ENCODE data around the gene MGAT4A. TPM values are rescaled to one million over a fixed set of nuclear protein-coding genes. Genes with fewer than 3 reads are reported as not detected.

Gene MGAT4A
- total and polyA plus RNA-seq, 2 of the 8 experiments (the other 6 are each of a cell fraction or from before 2014, with no cell fraction given) = 1.4 to 7.7 TPM

- Histone ChIP-seq H4K20me1 (replicated peaks in 1 of 2; ENCODE audit: control insufficient read depth in 1 of 2, insufficient read depth in 2 of 2, low read length in 2 of 2) (no peaks in the 10 kb centered on the region), H3K36me3 (ENCODE audit: control insufficient read depth in 2 of 4, insufficient read depth in 4 of 4, low read length in 3 of 4) (no peaks in the 10 kb centered on the region), H3K4me2 (ENCODE audit: insufficient read depth in 1 of 2, low read depth in 2 of 2, low read length in 2 of 2) (no peak overlapping the region), H2BK12ac (ENCODE audit: low read depth, low read length) (no peak overlapping the region), H3K14ac (ENCODE audit: insufficient read length) (no peak overlapping the region), H3K79me1 (ENCODE audit: low read depth, low read length) (no peaks in the 10 kb centered on the region), H4K91ac (replicated peaks; ENCODE audit: insufficient read length, low read length) (no peak overlapping the region), H3K18ac (ENCODE audit: extremely low read depth, low read length) (no peak overlapping the region), H3K27ac (ENCODE audit: low read depth, low read length) (no peak overlapping the region), H3K4me1 (replicated peaks in 1 of 4; ENCODE audit: control insufficient read depth in 3 of 4, insufficient read depth in 4 of 4, low read length in 3 of 4) (peaks cover 0 to 5% (median under 1%) of the 10 kb centered on the region in 4 experiments; a peak in 3 of 7 replicates), H2BK15ac (ENCODE audit: low read length) (no peak overlapping the region), H4K5ac (ENCODE audit: insufficient read length, low read depth, low read length) (no peak overlapping the region), H3K56ac (replicated peaks; ENCODE audit: insufficient read length, low read depth, low read length) (no peak overlapping the region), H3K23ac (ENCODE audit: insufficient read length) (no peak overlapping the region), H2BK20ac (ENCODE audit: low read length) (no peak overlapping the region), H3K23me2 (ENCODE audit: low read depth, low read length) (peaks cover 4% of the 10 kb centered on the region; the same call in 1 of the 2 replicates), H3K4me3 (ENCODE audit: extremely low read depth in 1 of 4, insufficient read depth in 2 of 4, low read depth in 3 of 4, low read length in 4 of 4) (no peak overlapping the region), H2BK5ac (ENCODE audit: low read depth, low read length) (no peak overlapping the region), H4K8ac (ENCODE audit: extremely low read depth, insufficient read depth, low read length) (no peak overlapping the region), H3K9me3 (ENCODE audit: insufficient read depth in 2 of 2, low read depth in 1 of 2, low read length in 1 of 2) (peaks cover 0 to 2% of the 10 kb centered on the region in 2 experiments; a peak in 1 of 4 replicates), H3K9ac (replicated peaks in 1 of 4; ENCODE audit: extremely low read depth in 1 of 4, low read depth in 3 of 4, low read length in 3 of 4) (no peak overlapping the region), H3K79me2 (ENCODE audit: control insufficient read depth in 1 of 2, insufficient read depth in 2 of 2, low read length in 2 of 2) (no peaks in the 10 kb centered on the region), H3K27me3 (replicated peaks in 1 of 4; ENCODE audit: control insufficient read depth in 3 of 4, extremely low read depth in 1 of 4, insufficient read depth in 3 of 4, low read length in 3 of 4) (peaks cover 2 to 27% (median 23%) of the 10 kb centered on the region in 4 experiments), H2AFZ (ENCODE audit: low read length) (no peak overlapping the region), H3K4ac (replicated peaks; ENCODE audit: insufficient read length, low read depth, low read length) (no peak overlapping the region), H2BK120ac (replicated peaks; ENCODE audit: low read depth, low read length) (no peak overlapping the region), H2AK5ac (ENCODE audit: low read depth, low read length) (no peak overlapping the region)
- POLR2A ChIA-PET (ENCODE audit: partially characterized antibody) = no interaction called here
- TF ChIP-seq JUND (IDR thresholded peaks at IDR 0.05; ENCODE audit: low read length) (no peak), SIN3A (conservative IDR thresholded peaks at IDR 0.05 in 1 of 2, IDR thresholded peaks at IDR 0.05 in 1 of 2; ENCODE audit: low read depth in 1 of 2, low read length in 2 of 2) (no peak), RFX5 (IDR thresholded peaks at IDR 0.05; ENCODE audit: borderline replicate concordance, low read depth, low read length) (no peak), GABPA (IDR thresholded peaks at IDR 0.05; ENCODE audit: borderline replicate concordance, insufficient read depth, low read length) (no peak), KDM5A (IDR thresholded peaks at IDR 0.05; ENCODE audit: low read length) (no peak)
- TF ChIP-seq, protein P1, sequence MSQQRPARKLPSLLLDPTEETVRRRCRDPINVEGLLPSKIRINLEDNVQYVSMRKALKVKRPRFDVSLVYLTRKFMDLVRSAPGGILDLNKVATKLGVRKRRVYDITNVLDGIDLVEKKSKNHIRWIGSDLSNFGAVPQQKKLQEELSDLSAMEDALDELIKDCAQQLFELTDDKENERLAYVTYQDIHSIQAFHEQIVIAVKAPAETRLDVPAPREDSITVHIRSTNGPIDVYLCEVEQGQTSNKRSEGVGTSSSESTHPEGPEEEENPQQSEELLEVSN (IDR thresholded peaks at IDR 0.05) = no peak
- CTCF ChIA-PET (ENCODE audit: partially characterized antibody) = no interaction called here
- FAIRE-seq = no peak
- DNase-seq (ENCODE audit: low read depth in 1 of 2, low spot score in 2 of 2) = no peak
- 82% methylated on average over 5 of the region's 5 CpGs; no CpG with 5 or more reads in 1 of the 2 experiments for whole genome bisulfite sequencing, 2 experiments (ENCODE audit: extremely low coverage in 1 of 2, insufficient coverage in 1 of 2, insufficient read length in 1 of 2, insufficient replicate concordance in 2 of 2, low coverage in 1 of 2, low lambda C conversion rate in 2 of 2, missing lambda C conversion rate in 1 of 2)
Measured at GRCh38 chr2:98727369-98728087, 3.4 kb downstream of the MGAT4A start.

Data from H1 (cell line).